ENCODE measurements around the gene MROH2A. TPM values are rescaled to one million over a fixed set of nuclear protein-coding genes. Genes with fewer than 3 reads are reported as not detected.

MROH2A gene
- total and polyA plus RNA-seq, 2 experiments from 2014 or later: not detected

GRCh38 chr2:233754872-233755611 is 23.1 kb upstream of the MROH2A start:
- in situ Hi-C loops (cut with MboI): no loop called here
- Histone ChIP-seq H3K9me2 (ENCODE audit: insufficient read depth) (no peaks in the 10 kb centered on the region), H3F3A (ENCODE audit: insufficient read depth) (no peaks in the 10 kb centered on the region), H3K4me1 (ENCODE audit: insufficient read depth) (no peaks in the 10 kb centered on the region), H3K36me3 (ENCODE audit: low read depth) (no peaks in the 10 kb centered on the region), H3K9me3 (ENCODE audit: low read depth) (no peaks in the 10 kb centered on the region), H3K27me3 (replicated peaks; ENCODE audit: insufficient read depth) (no peaks in the 10 kb centered on the region), H4K20me1 (ENCODE audit: insufficient read depth) (no peaks in the 10 kb centered on the region), H3K4me3 (no peak overlapping the region), H3K4me2 (ENCODE audit: unreplicated experiment) (no peak overlapping the region), H3K9ac (no peak overlapping the region), H3K27ac (no peak overlapping the region), H3K79me2 (ENCODE audit: insufficient read depth) (no peaks in the 10 kb centered on the region), H2AFZ (no peak overlapping the region)
- 64 to 68% methylated on average over 40 to 44 of the region's 44 CpGs for WGBS, 2 experiments (ENCODE audit: low coverage in 1 of 2, low lambda C conversion rate in 2 of 2, missing lambda C conversion rate in 2 of 2)
- TF ChIP-seq EZH2phosphoT487 (IDR thresholded peaks at IDR 0.05; ENCODE audit: insufficient read depth, low read depth): no peak
- no peak for TF ChIP-seq EZH2 (IDR thresholded peaks at IDR 0.05; ENCODE audit: insufficient read depth, poor library complexity, severe bottlenecking)
- no peak for DNase-seq

GRCh38 chr2:233756429-233757081 is 21.6 kb upstream of the MROH2A start:
- TF ChIP-seq EZH2 (IDR thresholded peaks at IDR 0.05; ENCODE audit: insufficient read depth, poor library complexity, severe bottlenecking): no peak
- no peak for TF ChIP-seq EZH2phosphoT487 (IDR thresholded peaks at IDR 0.05; ENCODE audit: insufficient read depth, low read depth)
- H3K27ac ChIP-seq: no peak overlapping the region
- no peak overlapping the region for H3K4me2 ChIP-seq (ENCODE audit: unreplicated experiment)
- no peaks in the 10 kb centered on the region for H3K9me2 ChIP-seq (ENCODE audit: insufficient read depth)
- WGBS, 2 experiments (ENCODE audit: low coverage in 1 of 2, low lambda C conversion rate in 2 of 2, missing lambda C conversion rate in 2 of 2): 42 to 45% methylated on average over 7 of the region's 7 CpGs
- H4K20me1 ChIP-seq (ENCODE audit: insufficient read depth): no peaks in the 10 kb centered on the region
- H3K4me3 ChIP-seq: no peak overlapping the region
- no peaks in the 10 kb centered on the region for H3F3A ChIP-seq (ENCODE audit: insufficient read depth)
- H2AFZ ChIP-seq: no peak overlapping the region
- no peaks in the 10 kb centered on the region for H3K9me3 ChIP-seq (ENCODE audit: low read depth)
- 0 out of 2 replicates have a peak, but pooled peaks cover 4% of the 10 kb centered on the region for H3K27me3 ChIP-seq (replicated peaks; ENCODE audit: insufficient read depth)
- H3K36me3 ChIP-seq (ENCODE audit: low read depth): no peaks in the 10 kb centered on the region
- DNase-seq: no peak
- H3K79me2 ChIP-seq (ENCODE audit: insufficient read depth): no peaks in the 10 kb centered on the region
- in situ Hi-C loops (cut with MboI): no loop called here
- H3K4me1 ChIP-seq (ENCODE audit: insufficient read depth): no peaks in the 10 kb centered on the region
- no peak overlapping the region for H3K9ac ChIP-seq

- H4K20me1 ChIP-seq (ENCODE audit: insufficient read depth): no peaks in the 10 kb centered on the region
- no peak for TF ChIP-seq EZH2 (IDR thresholded peaks at IDR 0.05; ENCODE audit: insufficient read depth, poor library complexity, severe bottlenecking)
- DNase-seq: no peak
- H3K9ac ChIP-seq: no peak overlapping the region
- H3K9me3 ChIP-seq (ENCODE audit: low read depth): no peaks in the 10 kb centered on the region
- H3K4me3 ChIP-seq: no peak overlapping the region
- in situ Hi-C loops (cut with MboI): no loop called here
- H2AFZ ChIP-seq: no peak overlapping the region
- no peak overlapping the region for H3K27ac ChIP-seq
- H3K36me3 ChIP-seq (ENCODE audit: low read depth): no peaks in the 10 kb centered on the region
- no peaks in the 10 kb centered on the region for H3F3A ChIP-seq (ENCODE audit: insufficient read depth)
- no peaks in the 10 kb centered on the region for H3K79me2 ChIP-seq (ENCODE audit: insufficient read depth)
- no peaks in the 10 kb centered on the region for H3K9me2 ChIP-seq (ENCODE audit: insufficient read depth)
- H3K27me3 ChIP-seq (replicated peaks; ENCODE audit: insufficient read depth): 0 out of 2 replicates have a peak, but pooled peaks cover 4% of the 10 kb centered on the region
- H3K4me1 ChIP-seq (ENCODE audit: insufficient read depth): no peaks in the 10 kb centered on the region
- H3K4me2 ChIP-seq (ENCODE audit: unreplicated experiment): no peak overlapping the region
Measured at GRCh38 chr2:233758141-233758540, 20.0 kb upstream of the MROH2A start.

- in situ Hi-C loops (cut with MboI): no loop called here
- Histone ChIP-seq H3K4me1 (ENCODE audit: insufficient read depth) (peaks cover 4% of the 10 kb centered on the region), H4K20me1 (ENCODE audit: insufficient read depth) (no peaks in the 10 kb centered on the region), H3K79me2 (ENCODE audit: insufficient read depth) (no peaks in the 10 kb centered on the region), H3K9me3 (ENCODE audit: low read depth) (no peaks in the 10 kb centered on the region), H3F3A (ENCODE audit: insufficient read depth) (peaks cover 4% of the 10 kb centered on the region; the same call in 1 of the 2 replicates), H3K27me3 (replicated peaks; ENCODE audit: insufficient read depth) (0 out of 2 replicates have a peak, but pooled peaks cover 4% of the 10 kb centered on the region), H3K36me3 (ENCODE audit: low read depth) (no peaks in the 10 kb centered on the region), H3K27ac (no peak overlapping the region), H3K9ac (no peak overlapping the region), H3K4me2 (ENCODE audit: unreplicated experiment) (no peak overlapping the region), H3K4me3 (no peak overlapping the region), H3K9me2 (ENCODE audit: insufficient read depth) (no peaks in the 10 kb centered on the region), H2AFZ (no peak overlapping the region)
- no peak for DNase-seq
- no peak for TF ChIP-seq EZH2phosphoT487 (IDR thresholded peaks at IDR 0.05; ENCODE audit: insufficient read depth, low read depth)
- no peak for TF ChIP-seq EZH2 (IDR thresholded peaks at IDR 0.05; ENCODE audit: insufficient read depth, poor library complexity, severe bottlenecking)
- WGBS, 2 experiments (ENCODE audit: low coverage in 1 of 2, low lambda C conversion rate in 2 of 2, missing lambda C conversion rate in 2 of 2): 58 to 63% methylated on average over 2 of the region's 2 CpGs
Measured at GRCh38 chr2:233758849-233759248, 19.3 kb upstream of the MROH2A start.
